K562 (cell line): ENCODE data around the gene DIP2C. TPM values are rescaled to one million over a fixed set of nuclear protein-coding genes. Genes with fewer than 3 reads are reported as not detected.

Source experiments
- ATAC-seq: fragments of 200-7000 bp; cut with Tn5 transposase; 3 replicates; pipeline ENCODE4 v1.9.1; 2020; ENCODE audit warnings: moderate library complexity
- BruUV-seq: library from RNA; stranded (reverse); fragments of 400-500 nt; replicated peaks from 2 replicates; lab custom pipeline; 2021; lab: Mats Ljungman, UMichigan
- CTCF ChIA-PET: fragments of 300-600 bp; formaldehyde crosslinking; extraction: SDS; loops from one replicate; lab custom pipeline; 2021; ENCODE audit warnings: low intra/inter-chr PET ratio; lab: Yijun Ruan, JAX
- POLR2A ChIA-PET: fragments of 300-600, 350-650 bp; sonication (Branson Sonifier 250); formaldehyde crosslinking; extraction: SDS; loops from one replicate; lab custom pipeline; 2021; ENCODE audit warnings: antibody characterized with exemption, inconsistent platforms; lab: Yijun Ruan, JAX
- DNase-seq, 4 experiments: peaks; one replicate each; pipeline versions ENCODE4 v3.0.0 to v3.0.0-alpha.2; 2011 to 2018; ENCODE audit warnings: low spot score in 3 of 4, mixed read lengths in 3 of 4; ENCODE audit errors: extremely low read depth in 1 of 4
- FAIRE-seq: peaks from 2 replicates; lab custom pipeline; 2011; peaks lifted over from hg19 to GRCh38; lab: Jason Lieb, UNC
- H2AFZ ChIP-seq: 2 replicates; pipeline ENCODE4 v1.6.0; 2011; ENCODE audit warnings: low read depth, low read length, control low read depth, inconsistent platforms
- H3K27ac ChIP-seq: fragments of 200-600 bp; 3 replicates; pipeline ENCODE4 v1.8.0; 2011; ENCODE audit warnings: low read depth, mild to moderate bottlenecking, control low read depth, inconsistent platforms, low read length, moderate library complexity, mixed read lengths; ENCODE audit errors: extremely low read depth
- H3K27me3 ChIP-seq, 2 experiments: fragments of 300-600 bp in 1 of 2; 2 replicates in 1 of 2; 3 replicates in 1 of 2; pipeline versions ENCODE4 v1.6.0 to v1.8.0; 2011; ENCODE audit warnings: inconsistent platforms in 2 of 2, low read length in 2 of 2, mild to moderate bottlenecking in 1 of 2, mixed read lengths in 1 of 2, moderate library complexity in 1 of 2; ENCODE audit not compliant: control insufficient read depth in 2 of 2, insufficient read depth in 2 of 2
- H3K36me3 ChIP-seq: fragments of 300-600 bp; 3 replicates; pipeline ENCODE4 v1.8.0; 2011; ENCODE audit warnings: mild to moderate bottlenecking, low read length, inconsistent platforms; ENCODE audit not compliant: control insufficient read depth, insufficient read depth
- H3K4me1 ChIP-seq, 2 experiments: fragments of 200-600 bp in 1 of 2; replicated peaks in 1 of 2; 2 replicates in 1 of 2; 3 replicates in 1 of 2; pipeline versions ENCODE4 v1.5.1 to v1.8.0; 2011; ENCODE audit warnings: inconsistent platforms in 2 of 2, low read length in 2 of 2, mild to moderate bottlenecking in 1 of 2, mixed read lengths in 1 of 2, moderate library complexity in 1 of 2; ENCODE audit not compliant: control insufficient read depth in 2 of 2, insufficient read depth in 2 of 2
- H3K4me2 ChIP-seq: 2 replicates; pipeline ENCODE4 v1.6.1; 2011; ENCODE audit warnings: low read length, control low read depth, inconsistent platforms, mixed read lengths; ENCODE audit not compliant: insufficient read depth
- H3K4me3 ChIP-seq: fragments of 200-600 bp; sonication (generic), shearing (Covaris generic); 2 replicates; pipeline ENCODE4 v1.5.1; 2016; ENCODE audit warnings: control low read depth, inconsistent platforms
- H3K79me2 ChIP-seq: fragments of 200-600 bp; 3 replicates; pipeline ENCODE4 v1.8.0; 2011; ENCODE audit warnings: low read length, inconsistent platforms; ENCODE audit not compliant: control insufficient read depth, insufficient read depth
- H3K9ac ChIP-seq, 2 experiments: 2 replicates each; pipeline versions ENCODE4 v1.6.0 to v1.6.1; 2011; ENCODE audit warnings: low read depth in 2 of 2, low read length in 2 of 2, control low read depth in 1 of 2, inconsistent platforms in 1 of 2, mild to moderate bottlenecking in 1 of 2, mixed read lengths in 1 of 2; ENCODE audit not compliant: insufficient read depth in 1 of 2
- H3K9me1 ChIP-seq: one replicate; pipeline ENCODE4 v1.6.0; 2011; ENCODE audit warnings: inconsistent platforms, mild to moderate bottlenecking, low read length, moderate library complexity; ENCODE audit not compliant: control insufficient read depth, insufficient read depth
- H3K9me3 ChIP-seq: replicated peaks from 2 replicates; pipeline ENCODE4 v1.5.1; 2011; ENCODE audit warnings: low read depth, low read length, inconsistent platforms; ENCODE audit not compliant: control insufficient read depth, insufficient read depth
- H4K20me1 ChIP-seq: replicated peaks from 2 replicates; pipeline ENCODE4 v1.6.1; 2011; ENCODE audit warnings: low read length, inconsistent platforms, mixed read lengths; ENCODE audit not compliant: control insufficient read depth, insufficient read depth
- ATF6 ChIP-seq: sonication (generic); formaldehyde crosslinking; IDR thresholded peaks from 2 replicates; pipeline ENCODE4 v1.4.0; 2020; ENCODE audit warnings: mild to moderate bottlenecking, missing genetic modification reagents
- COPS2 ChIP-seq: fragments of 450-650 bp; conservative IDR thresholded peaks from 2 replicates; pipeline ENCODE4 v1.6.1; 2016; ENCODE audit warnings: mild to moderate bottlenecking, moderate library complexity
- NFIC ChIP-seq: fragments of 450-650 bp; IDR thresholded peaks from 2 replicates; pipeline ENCODE4 v1.6.1; 2017; ENCODE audit warnings: mild to moderate bottlenecking, inconsistent platforms
- POLR2B ChIP-seq: fragments of 450-650 bp; IDR thresholded peaks from 2 replicates; pipeline ENCODE4 v1.6.1; 2018; ENCODE audit warnings: low read depth; ENCODE audit not compliant: partially characterized antibody
- SLC30A9 ChIP-seq: fragments of 250-450 bp; sonication (Bioruptor Pico); IDR thresholded peaks from 2 replicates; pipeline ENCODE4 v1.8.0; 2022; ENCODE audit warnings: mild to moderate bottlenecking, moderate library complexity
- SPI1 ChIP-seq: IDR thresholded peaks from 2 replicates; pipeline ENCODE4 v1.6.1; 2011; ENCODE audit warnings: low read depth, low read length, control low read depth, borderline replicate concordance
- XRCC5 ChIP-seq: fragments of 200-400 bp; formaldehyde crosslinking; IDR thresholded peaks from 2 replicates; pipeline ENCODE4 v1.6.1; 2017; ENCODE audit warnings: low read depth, mild to moderate bottlenecking, low read length
- ZNF324 ChIP-seq: fragments of 250-450 bp; sonication (Bioruptor Pico); IDR thresholded peaks from 2 replicates; pipeline ENCODE4 v1.4.0; 2020; ENCODE audit warnings: mild to moderate bottlenecking
- WGBS: fragments of 100-300 bp; shearing (Covaris generic); methylation state at CpG from one replicate; pipeline ENCODE4 v1.1.6; 2016; ENCODE audit warnings: low coverage, mixed read lengths; ENCODE audit not compliant: insufficient coverage; ENCODE audit errors: missing lambda C conversion rate; 5-methylcytosine and 5-hydroxymethylcytosine counted together
- in situ Hi-C: fragments of 300-500 bp; cut with MboI; formaldehyde crosslinking; loops from 4 replicates; pipeline ENCODE4 v1.15.0; 2018; ENCODE audit warnings: inconsistent platforms, mixed read lengths
- intact Hi-C: fragments of 100-400 bp; cut with micrococcal nuclease; formaldehyde crosslinking; loops from 2 replicates; pipeline ENCODE4 v1.14.2; 2022
- polyA plus RNA-seq, 8 experiments: library from polyadenylated mRNA; depleted of rRNA in 4 of 8; stranded (reverse) in 5 of 8; unstranded in 3 of 8; fragments of >200 nt; fragmentation: Nextera tagmentation in 2 of 8; fragmentation: Illumina TruSeq in 1 of 8; extraction: Ambion mirVana in 2 of 8; extraction: Trizol in 1 of 8; gene quantifications; 2 replicates each; pipeline versions ENCODE4 v1.2.1 to v1.2.3, GENCODE V29; 2011 to 2014; ENCODE audit warnings: inconsistent platforms in 1 of 8, missing spikeins in 1 of 8
- total RNA-seq, 7 experiments: library from RNA; depleted of rRNA in 6 of 7; stranded (reverse); fragments of >200 nt in 6 of 7; fragmentation: Illumina TruSeq in 2 of 7; extraction: Trizol in 2 of 7; gene quantifications; 2 replicates each; pipeline versions ENCODE4 v1.2.1 to v1.2.3, GENCODE V29; 2011 to 2021; ENCODE audit warnings: low replicate concordance in 1 of 7
- TF ChIP-seq, protein P1 (sequence below): sonication (generic); formaldehyde crosslinking; IDR thresholded peaks from 2 replicates; pipeline ENCODE4 v1.8.0; 2022; ENCODE audit warnings: mild to moderate bottlenecking, low read depth, missing genetic modification reagents

DIP2C gene
- total and polyA plus RNA-seq, 9 of the 15 experiments (the other 6 are each of a cell fraction or from before 2014, with no cell fraction given): 0.01 TPM; not detected in 8

GRCh38 chr10:620417-620816 lies 69.1 kb downstream of the DIP2C start:
- intact Hi-C loops: no loop called here
- POLR2A ChIA-PET: no interaction called here
- H3K9me3 ChIP-seq: no peaks in the 10 kb centered on the region

DNA sequence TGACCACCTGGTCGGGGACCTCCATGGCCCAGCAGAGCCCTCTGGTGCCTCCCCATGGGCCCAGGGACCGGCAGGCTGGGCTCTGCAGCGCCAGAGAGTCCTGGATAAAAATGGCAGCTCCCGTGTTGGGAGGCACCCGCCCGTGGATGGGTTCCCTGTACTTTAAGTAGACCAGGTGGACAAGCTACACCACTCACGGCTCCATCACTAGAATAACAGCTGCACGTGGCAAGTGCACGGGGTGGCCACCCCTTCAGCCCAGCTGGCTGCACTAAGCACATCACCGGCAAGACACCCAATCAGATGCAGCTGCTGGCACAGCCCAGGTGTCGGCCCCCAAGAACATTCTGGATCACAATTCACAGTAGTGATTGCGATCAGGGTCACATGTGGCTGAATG lies 69.8 kb downstream of the DIP2C start:
- Histone ChIP-seq H3K27ac (no peak overlapping the region), H3K4me2 (no peak overlapping the region), H2AFZ (no peak overlapping the region), H3K4me3 (no peak overlapping the region), H3K9ac (no peak overlapping the region), H3K36me3 (no peaks in the 10 kb centered on the region), H3K9me1 (no peaks in the 10 kb centered on the region), H4K20me1 (no peaks in the 10 kb centered on the region), H3K79me2 (no peaks in the 10 kb centered on the region), H3K9me3 (no peaks in the 10 kb centered on the region), H3K27me3 (peaks cover 41 to 74% of the 10 kb centered on the region in 2 experiments), H3K4me1 (peaks cover 0 to 4% of the 10 kb centered on the region in 2 experiments; a peak in 1 of 5 replicates)
- FAIRE-seq (no peak), ATAC-seq (no peak), DNase-seq (no peak)
- ChIA-PET CTCF (no interaction called here), POLR2A (no interaction called here)
- intact Hi-C loops: no loop called here
- no TSS peak for BruUV-seq
- in situ Hi-C loops: no loop called here
- under 1% methylated on average over 10 of the region's 12 CpGs for WGBS
- TF ChIP-seq ATF6 (no peak), ZNF324 (CRISPR knock-in tag) (no peak), NFIC (no peak), COPS2 (no peak)

More at GRCh38 chr10:620417-620816, 69.1 kb downstream of the DIP2C start:
- no TSS peak for BruUV-seq
- ATAC-seq: no peak
- TF ChIP-seq, protein P1, sequence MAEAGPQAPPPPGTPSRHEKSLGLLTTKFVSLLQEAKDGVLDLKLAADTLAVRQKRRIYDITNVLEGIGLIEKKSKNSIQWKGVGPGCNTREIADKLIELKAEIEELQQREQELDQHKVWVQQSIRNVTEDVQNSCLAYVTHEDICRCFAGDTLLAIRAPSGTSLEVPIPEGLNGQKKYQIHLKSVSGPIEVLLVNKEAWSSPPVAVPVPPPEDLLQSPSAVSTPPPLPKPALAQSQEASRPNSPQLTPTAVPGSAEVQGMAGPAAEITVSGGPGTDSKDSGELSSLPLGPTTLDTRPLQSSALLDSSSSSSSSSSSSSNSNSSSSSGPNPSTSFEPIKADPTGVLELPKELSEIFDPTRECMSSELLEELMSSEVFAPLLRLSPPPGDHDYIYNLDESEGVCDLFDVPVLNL: no peak
- TF ChIP-seq SLC30A9 (CRISPR knock-in tag) (no peak), XRCC5 (no peak), POLR2B (no peak), SPI1 (0 out of 2 replicates have a peak, but pooled peaks have one; percentile 18)
- Histone ChIP-seq H4K20me1 (no peaks in the 10 kb centered on the region), H2AFZ (no peak overlapping the region), H3K9ac (no peak overlapping the region), H3K4me1 (peaks cover 0 to 11% of the 10 kb centered on the region in 2 experiments; a peak in 2 of 5 replicates), H3K79me2 (no peaks in the 10 kb centered on the region), H3K27ac (no peak overlapping the region), H3K4me3 (no peak overlapping the region), H3K36me3 (no peaks in the 10 kb centered on the region), H3K4me2 (no peak overlapping the region), H3K27me3 (peaks cover 41 to 74% of the 10 kb centered on the region in 2 experiments), H3K9me1 (no peaks in the 10 kb centered on the region)
- in situ Hi-C loops: no loop called here
- no peak for DNase-seq
- CTCF ChIA-PET: no interaction called here
- FAIRE-seq: no peak
- WGBS: 2% methylated on average over 7 of the region's 7 CpGs
